HCT116 (cell line): ENCODE measurements around the gene TENM3. TPM values are rescaled to one million over a fixed set of nuclear protein-coding genes. Genes with fewer than 3 reads are reported as not detected.

Experiments used
- ATAC-seq: fragments of 200-7000 bp; cut with Tn5 transposase; 2 replicates; pipeline ENCODE4 v1.9.1; 2020; ENCODE audit warnings: mild to moderate bottlenecking, moderate library complexity
- BruUV-seq: library from RNA; stranded (reverse); fragments of 400-500 nt; replicated peaks from 2 replicates; lab custom pipeline; 2021; lab: Mats Ljungman, UMichigan
- CTCF ChIA-PET: fragments of 300-600 bp; sonication (Branson Sonifier 250); formaldehyde crosslinking; loops from one replicate; lab custom pipeline; 2021; ENCODE audit warnings: antibody characterized with exemption; lab: Charles Lee
- POLR2A ChIA-PET: fragments of 300-600, 350-600 bp; sonication (Branson Sonifier 250); formaldehyde crosslinking; loops from one replicate; lab custom pipeline; 2021; ENCODE audit warnings: antibody characterized with exemption; lab: Charles Lee
- RAD21 ChIA-PET, 2 experiments: fragments of 300-600 bp; sonication (Branson Sonifier 250); formaldehyde crosslinking; loops; one replicate each; lab custom pipeline; 2023; ENCODE audit warnings: low total read pairs in 2 of 2; ENCODE audit not compliant: uncharacterized antibody in 2 of 2, unreplicated experiment in 2 of 2, low non-redundant PET in 1 of 2; lab: Charles Lee
- DNase-seq: peaks from one replicate; pipeline ENCODE4 v3.0.0-alpha.2; 2010; ENCODE audit warnings: low read depth, low spot score
- H2AFZ ChIP-seq: fragments of 200-600 bp; shearing (Covaris generic), sonication (generic); 2 replicates; pipeline ENCODE4 v1.6.1; 2017; ENCODE audit warnings: low read depth, mixed run types, mixed read lengths, antibody characterized with exemption, low read length; ENCODE audit not compliant: poor library complexity, severe bottlenecking
- H3K27ac ChIP-seq: 2 replicates; pipeline ENCODE4 v1.5.1; 2012; ENCODE audit warnings: low read depth, low read length
- H3K27me3 ChIP-seq: fragments of 200-600 bp; sonication (generic); 2 replicates; pipeline ENCODE4 v1.6.1; 2016; ENCODE audit warnings: mixed run types, low read length, mixed read lengths; ENCODE audit not compliant: insufficient read depth
- H3K36me3 ChIP-seq, 2 experiments: fragments of 200-500 bp in 1 of 2; fragments of 200-600 bp in 1 of 2; sonication (Bioruptor generic) in 1 of 2; sonication (generic) in 1 of 2; 2 replicates each; pipeline versions ENCODE4 v1.5.1 to v1.6.1; 2014 to 2016; ENCODE audit warnings: low read length in 2 of 2, inconsistent platforms in 1 of 2, mixed read lengths in 1 of 2, mixed run types in 1 of 2; ENCODE audit not compliant: insufficient read depth in 2 of 2, control insufficient read depth in 1 of 2
- H3K4me1 ChIP-seq, 2 experiments: fragments of 200-600 bp in 1 of 2; sonication (generic) in 1 of 2; 2 replicates each; pipeline versions ENCODE4 v1.5.1 to v1.6.1; 2012 to 2017; ENCODE audit warnings: low read length in 2 of 2, inconsistent platforms in 1 of 2, mild to moderate bottlenecking in 1 of 2, mixed read lengths in 1 of 2, mixed run types in 1 of 2, moderate library complexity in 1 of 2; ENCODE audit not compliant: insufficient read depth in 2 of 2, control insufficient read depth in 1 of 2
- H3K4me2 ChIP-seq: fragments of 200-600 bp; sonication (generic); 2 replicates; pipeline ENCODE4 v1.6.1; 2017; ENCODE audit warnings: mixed run types, low read length, mixed read lengths
- H3K4me3 ChIP-seq, 2 experiments: fragments of 200-600 bp in 1 of 2; sonication (generic) in 1 of 2; replicated peaks in 1 of 2; 2 replicates each; pipeline ENCODE4 v1.5.1; 2011 to 2016; ENCODE audit warnings: low read length in 2 of 2, control low read depth in 1 of 2, low read depth in 1 of 2, mild to moderate bottlenecking in 1 of 2, mixed read lengths in 1 of 2, mixed run types in 1 of 2
- H3K79me2 ChIP-seq: fragments of 200-600 bp; sonication (generic); 2 replicates; pipeline ENCODE4 v1.6.1; 2017; ENCODE audit warnings: mild to moderate bottlenecking, mixed run types, low read length, moderate library complexity, mixed read lengths; ENCODE audit not compliant: insufficient read depth
- H3K9ac ChIP-seq: fragments of 200-600 bp; sonication (generic); 2 replicates; pipeline ENCODE4 v1.6.1; 2016; ENCODE audit warnings: low read length, mixed read lengths
- H3K9me2 ChIP-seq: fragments of 200-600 bp; sonication (generic), shearing (Covaris generic); 2 replicates; pipeline ENCODE4 v1.6.1; 2017; ENCODE audit warnings: mixed run types, mild to moderate bottlenecking, moderate library complexity; ENCODE audit not compliant: insufficient read depth
- H3K9me3 ChIP-seq, 2 experiments: fragments of 200-500 bp in 1 of 2; fragments of 200-600 bp in 1 of 2; sonication (Bioruptor generic) in 1 of 2; sonication (generic) in 1 of 2; 2 replicates each; pipeline ENCODE4 v1.6.1; 2014 to 2017; ENCODE audit warnings: low read length in 2 of 2, mixed read lengths in 2 of 2, inconsistent platforms in 1 of 2, low read depth in 1 of 2, mild to moderate bottlenecking in 1 of 2, mixed run types in 1 of 2, moderate library complexity in 1 of 2; ENCODE audit not compliant: control insufficient read depth in 1 of 2, insufficient read depth in 1 of 2
- H4K20me1 ChIP-seq: fragments of 200-600 bp; sonication (generic), shearing (Covaris generic); 2 replicates; pipeline ENCODE4 v1.6.1; 2017; ENCODE audit warnings: mixed run types, mild to moderate bottlenecking, moderate library complexity; ENCODE audit not compliant: insufficient read depth
- CBX3 ChIP-seq: IDR thresholded peaks from 2 replicates; pipeline ENCODE4 v1.6.1; 2012; ENCODE audit warnings: low read depth
- CEBPB ChIP-seq: IDR thresholded peaks from 2 replicates; pipeline ENCODE4 v1.6.1; 2012; ENCODE audit warnings: low read depth
- EGR1 ChIP-seq: IDR thresholded peaks from 2 replicates; pipeline ENCODE4 v1.6.1; 2012; ENCODE audit warnings: low read depth
- EZH2 ChIP-seq: fragments of 200-600 bp; sonication (generic); IDR thresholded peaks from 2 replicates; pipeline ENCODE4 v1.6.1; 2017; ENCODE audit warnings: antibody characterized with exemption, mixed run types
- EZH2phosphoT487 ChIP-seq: fragments of 200-600 bp; IDR thresholded peaks from 2 replicates; pipeline ENCODE4 v1.6.1; 2018; ENCODE audit warnings: antibody characterized with exemption, borderline replicate concordance
- POLR2A ChIP-seq: IDR thresholded peaks from 2 replicates; pipeline ENCODE4 v1.7.0; 2011; ENCODE audit warnings: borderline replicate concordance; ENCODE audit not compliant: insufficient read depth, insufficient read length; ENCODE audit errors: extremely low read depth
- POLR2AphosphoS5 ChIP-seq: IDR thresholded peaks from 2 replicates; pipeline ENCODE4 v1.6.1; 2011; ENCODE audit warnings: mild to moderate bottlenecking, low read depth, low read length, moderate library complexity
- RAD21 ChIP-seq: IDR thresholded peaks from 2 replicates; pipeline ENCODE4 v1.6.1; 2012; ENCODE audit warnings: low read depth, mild to moderate bottlenecking
- SP1 ChIP-seq: IDR thresholded peaks from 2 replicates; pipeline ENCODE4 v1.6.1; 2012; ENCODE audit warnings: low read depth
- SRF ChIP-seq: IDR thresholded peaks from 2 replicates; pipeline ENCODE4 v1.6.1; 2012; ENCODE audit warnings: low read depth
- TCF7L2 ChIP-seq: IDR thresholded peaks from 2 replicates; pipeline ENCODE4 v1.7.0; 2011; ENCODE audit warnings: borderline replicate concordance, inconsistent platforms; ENCODE audit not compliant: insufficient read depth, insufficient read length; ENCODE audit errors: extremely low read depth
- YY1 ChIP-seq: IDR thresholded peaks from 2 replicates; pipeline ENCODE4 v1.6.1; 2011; ENCODE audit warnings: low read length, low read depth, moderate library complexity, mild to moderate bottlenecking; ENCODE audit not compliant: insufficient replicate concordance; ENCODE audit errors: extremely low read depth
- ZFX ChIP-seq: fragments of 450-650 bp; IDR thresholded peaks from 2 replicates; pipeline ENCODE4 v1.6.1; 2017
- ZNF274 ChIP-seq: fragments of 200-500 bp; sonication (Bioruptor generic); IDR thresholded peaks from 2 replicates; pipeline ENCODE4 v1.6.1; 2014; ENCODE audit warnings: mild to moderate bottlenecking, low read depth, low read length, inconsistent platforms
- intact Hi-C: fragments of 100-400 bp; cut with micrococcal nuclease; formaldehyde crosslinking; loops from 2 replicates; pipeline ENCODE4 v1.10.0; 2022
- total RNA-seq: library from RNA; stranded (reverse); gene quantifications from one replicate; pipeline ENCODE4 v1.2.1, GENCODE V29; 2021; ENCODE audit not compliant: unreplicated experiment
- TF ChIP-seq, protein P1 (sequence below), 3 experiments: fragments of 200-600 bp in 1 of 3; sonication (generic) in 1 of 3; IDR thresholded peaks in 2 of 3; conservative IDR thresholded peaks in 1 of 3; 2 replicates each; pipeline ENCODE4 v1.5.1; 2012 to 2017; ENCODE audit warnings: low read depth in 2 of 3, low read length in 2 of 3, antibody characterized with exemption in 1 of 3, borderline replicate concordance in 1 of 3, control low read depth in 1 of 3, mild to moderate bottlenecking in 1 of 3, mixed read lengths in 1 of 3, mixed run types in 1 of 3, moderate library complexity in 1 of 3; ENCODE audit not compliant: insufficient read depth in 1 of 3
- TF ChIP-seq, protein P2 (sequence below): IDR thresholded peaks from 2 replicates; pipeline ENCODE4 v1.6.1; 2012
- TF ChIP-seq, protein P3 (sequence below): IDR thresholded peaks from 2 replicates; pipeline ENCODE4 v1.6.1; 2011; ENCODE audit warnings: mild to moderate bottlenecking, low read length, moderate library complexity; ENCODE audit not compliant: insufficient replicate concordance; ENCODE audit errors: extremely low read depth
- TF ChIP-seq, protein P4 (sequence below): IDR thresholded peaks from 2 replicates; pipeline ENCODE4 v1.6.1; 2012

The TENM3 gene
- total RNA-seq, 1 experiment from 2014 or later = 0.54 TPM

DNA sequence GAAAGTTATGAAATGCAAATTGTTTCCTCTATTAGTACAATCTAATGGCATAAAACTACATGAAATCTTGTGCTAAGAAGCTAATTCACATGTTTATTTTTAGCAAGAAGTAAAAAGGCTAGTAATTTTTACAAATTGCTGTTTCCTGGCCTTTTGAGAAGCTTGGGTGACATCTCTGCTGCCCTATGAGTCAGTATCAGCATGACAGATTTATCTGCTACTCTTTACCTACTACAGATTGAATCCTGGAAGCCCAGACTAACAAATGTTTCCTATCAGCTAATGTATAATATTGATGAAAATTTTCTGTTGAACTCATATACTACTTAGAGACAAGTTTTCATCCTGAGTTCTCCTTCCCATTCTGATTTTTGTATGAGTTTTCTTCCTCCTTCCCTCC lies 441.6 kb downstream of the TENM3 start (continued):
- TF ChIP-seq ZNF274 = no peak
- TF ChIP-seq CBX3 = no peak
- no peak for TF ChIP-seq ZFX
- TF ChIP-seq, protein P1, sequence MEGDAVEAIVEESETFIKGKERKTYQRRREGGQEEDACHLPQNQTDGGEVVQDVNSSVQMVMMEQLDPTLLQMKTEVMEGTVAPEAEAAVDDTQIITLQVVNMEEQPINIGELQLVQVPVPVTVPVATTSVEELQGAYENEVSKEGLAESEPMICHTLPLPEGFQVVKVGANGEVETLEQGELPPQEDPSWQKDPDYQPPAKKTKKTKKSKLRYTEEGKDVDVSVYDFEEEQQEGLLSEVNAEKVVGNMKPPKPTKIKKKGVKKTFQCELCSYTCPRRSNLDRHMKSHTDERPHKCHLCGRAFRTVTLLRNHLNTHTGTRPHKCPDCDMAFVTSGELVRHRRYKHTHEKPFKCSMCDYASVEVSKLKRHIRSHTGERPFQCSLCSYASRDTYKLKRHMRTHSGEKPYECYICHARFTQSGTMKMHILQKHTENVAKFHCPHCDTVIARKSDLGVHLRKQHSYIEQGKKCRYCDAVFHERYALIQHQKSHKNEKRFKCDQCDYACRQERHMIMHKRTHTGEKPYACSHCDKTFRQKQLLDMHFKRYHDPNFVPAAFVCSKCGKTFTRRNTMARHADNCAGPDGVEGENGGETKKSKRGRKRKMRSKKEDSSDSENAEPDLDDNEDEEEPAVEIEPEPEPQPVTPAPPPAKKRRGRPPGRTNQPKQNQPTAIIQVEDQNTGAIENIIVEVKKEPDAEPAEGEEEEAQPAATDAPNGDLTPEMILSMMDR (IDR thresholded peaks at IDR 0.05 in 2 of 3, conservative IDR thresholded peaks at IDR 0.05 in 1 of 3; ENCODE audit: borderline replicate concordance in 1 of 3, insufficient read depth in 1 of 3, low read depth in 2 of 3, low read length in 2 of 3) = no peak
- TF ChIP-seq POLR2AphosphoS5 = no peak
- no peak for TF ChIP-seq RAD21
- no peak for TF ChIP-seq EZH2phosphoT487
- TF ChIP-seq, protein P2, sequence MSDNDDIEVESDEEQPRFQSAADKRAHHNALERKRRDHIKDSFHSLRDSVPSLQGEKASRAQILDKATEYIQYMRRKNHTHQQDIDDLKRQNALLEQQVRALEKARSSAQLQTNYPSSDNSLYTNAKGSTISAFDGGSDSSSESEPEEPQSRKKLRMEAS = no peak
- no peak for TF ChIP-seq SRF
- no peak for TF ChIP-seq YY1
- TF ChIP-seq EGR1 = no peak
- TF ChIP-seq, all 23 proteins: peak for 0

DNA sequence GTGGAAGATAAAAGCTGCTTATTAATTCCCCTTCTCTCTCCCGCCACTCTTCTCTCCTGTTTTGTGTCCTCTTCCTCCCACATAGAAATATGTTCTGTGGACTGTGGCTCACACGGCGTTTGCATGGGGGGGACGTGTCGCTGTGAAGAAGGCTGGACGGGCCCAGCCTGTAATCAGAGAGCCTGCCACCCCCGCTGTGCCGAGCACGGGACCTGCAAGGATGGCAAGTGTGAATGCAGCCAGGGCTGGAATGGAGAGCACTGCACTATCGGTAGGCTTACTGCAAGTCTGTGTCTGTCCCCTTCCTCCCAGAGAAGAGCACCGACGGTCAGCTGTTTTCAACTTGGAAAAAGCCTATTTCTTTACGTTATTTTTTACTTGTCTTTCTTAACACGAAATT lies 444.9 kb downstream of the TENM3 start:
- Histone ChIP-seq H4K20me1 (no peaks in the 10 kb centered on the region), H3K9me3 (no peaks in the 10 kb centered on the region), H3K79me2 (no peaks in the 10 kb centered on the region), H3K9ac (no peak overlapping the region), H3K4me2 (no peak overlapping the region), H3K4me1 (no peaks in the 10 kb centered on the region), H3K27me3 (peaks cover 66% of the 10 kb centered on the region), H3K27ac (no peak overlapping the region), H3K36me3 (no peaks in the 10 kb centered on the region), H3K4me3 (no peak overlapping the region), H3K9me2 (no peaks in the 10 kb centered on the region), H2AFZ (no peak overlapping the region)
- intact Hi-C loops = no loop called here
- ChIA-PET POLR2A (no interaction called here), CTCF (no interaction called here), RAD21 (no interaction called here)
- DNase-seq (no peak), ATAC-seq (no peak)
- no TSS peak for BruUV-seq
- TF ChIP-seq CBX3 (no peak), YY1 (no peak), SRF (no peak), EGR1 (no peak), ZFX (no peak), ZNF274 (no peak), CEBPB (no peak), EZH2 (no peak), SP1 (no peak), EZH2phosphoT487 (no peak), POLR2A (no peak), TCF7L2 (no peak)
- TF ChIP-seq, protein P3, sequence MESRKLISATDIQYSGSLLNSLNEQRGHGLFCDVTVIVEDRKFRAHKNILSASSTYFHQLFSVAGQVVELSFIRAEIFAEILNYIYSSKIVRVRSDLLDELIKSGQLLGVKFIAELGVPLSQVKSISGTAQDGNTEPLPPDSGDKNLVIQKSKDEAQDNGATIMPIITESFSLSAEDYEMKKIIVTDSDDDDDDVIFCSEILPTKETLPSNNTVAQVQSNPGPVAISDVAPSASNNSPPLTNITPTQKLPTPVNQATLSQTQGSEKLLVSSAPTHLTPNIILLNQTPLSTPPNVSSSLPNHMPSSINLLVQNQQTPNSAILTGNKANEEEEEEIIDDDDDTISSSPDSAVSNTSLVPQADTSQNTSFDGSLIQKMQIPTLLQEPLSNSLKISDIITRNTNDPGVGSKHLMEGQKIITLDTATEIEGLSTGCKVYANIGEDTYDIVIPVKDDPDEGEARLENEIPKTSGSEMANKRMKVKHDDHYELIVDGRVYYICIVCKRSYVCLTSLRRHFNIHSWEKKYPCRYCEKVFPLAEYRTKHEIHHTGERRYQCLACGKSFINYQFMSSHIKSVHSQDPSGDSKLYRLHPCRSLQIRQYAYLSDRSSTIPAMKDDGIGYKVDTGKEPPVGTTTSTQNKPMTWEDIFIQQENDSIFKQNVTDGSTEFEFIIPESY = no peak
- TF ChIP-seq, protein P4, sequence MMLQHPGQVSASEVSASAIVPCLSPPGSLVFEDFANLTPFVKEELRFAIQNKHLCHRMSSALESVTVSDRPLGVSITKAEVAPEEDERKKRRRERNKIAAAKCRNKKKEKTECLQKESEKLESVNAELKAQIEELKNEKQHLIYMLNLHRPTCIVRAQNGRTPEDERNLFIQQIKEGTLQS = no peak
- TF ChIP-seq, protein P1 (IDR thresholded peaks at IDR 0.05 in 2 of 3, conservative IDR thresholded peaks at IDR 0.05 in 1 of 3; ENCODE audit: borderline replicate concordance in 1 of 3, insufficient read depth in 1 of 3, low read depth in 2 of 3, low read length in 2 of 3) = no peak
- TF ChIP-seq, protein P2 = no peak
